GM19397 (cell line): ENCODE results near the gene RGS6.
"Not testable (repeated sequence)": the region's sequence is repeated elsewhere in the genome, so short reads cannot be mapped to it uniquely, and the experiment has no call there.

Experiments
- ATAC-seq: cut with Tn5 transposase; IDR thresholded peaks from one replicate; pipeline ENCODE4 v1.9.1; 2021; ENCODE audit warnings: mild to moderate bottlenecking, moderate library complexity; ENCODE audit not compliant: unreplicated experiment

Gene RGS6

GRCh38 chr14:71932229-71932981 is at the start of gene RGS6:
TSS of gene RGS6 (plus strand) at chr14:71932429.
- ATAC-seq: no peak

DNA sequence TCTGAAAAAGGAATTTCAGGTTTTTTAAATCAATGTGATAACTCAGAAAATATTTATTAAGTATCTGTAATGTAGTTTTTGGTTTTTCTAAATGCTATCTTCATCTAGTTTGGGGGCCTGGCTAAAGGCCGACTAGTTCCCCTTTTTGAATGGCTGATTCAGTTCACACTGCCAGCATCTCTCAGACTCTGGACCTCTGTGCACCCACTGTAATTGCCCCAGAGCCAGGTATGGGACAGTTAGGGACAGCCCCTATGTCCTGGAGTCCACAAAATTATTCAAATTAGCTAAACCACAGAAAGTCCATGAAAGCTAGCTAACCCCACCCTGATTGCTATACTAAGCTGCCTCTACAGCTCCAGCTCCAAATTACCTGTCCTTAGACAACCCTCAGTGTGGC is 49.1 kb upstream of the RGS6 start:
- no peak for ATAC-seq

DNA sequence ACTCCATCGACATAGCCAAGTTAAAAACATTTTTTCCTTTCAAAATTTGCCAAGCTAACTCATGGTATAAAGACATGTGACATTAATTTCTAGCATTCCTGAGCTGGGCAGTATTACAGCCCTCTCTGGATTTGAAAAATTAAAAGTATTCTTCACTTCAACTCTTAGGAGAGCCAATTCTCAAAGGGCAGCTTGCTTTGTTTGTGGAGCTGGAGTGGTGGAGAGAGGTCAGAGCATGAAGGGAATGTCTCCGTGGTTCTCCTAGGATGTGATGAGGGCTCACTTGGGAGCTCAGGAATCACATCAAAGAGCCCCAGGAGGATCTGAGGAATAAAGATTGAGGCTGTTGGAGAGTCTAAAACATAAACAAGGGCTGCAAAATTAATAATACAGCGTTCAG is 46.9 kb upstream of the RGS6 start:
- ATAC-seq: no peak

GRCh38 chr14:71887802-71888201 is 44.4 kb upstream of the RGS6 start:
- ATAC-seq: not testable (repeated sequence)

- no peak for ATAC-seq
Measured at GRCh38 chr14:71890541-71890940, 41.7 kb upstream of the RGS6 start.

GRCh38 chr14:71891185-71891584 is 41.0 kb upstream of the RGS6 start:
- ATAC-seq: no peak

GRCh38 chr14:71891970-71892369 is 40.3 kb upstream of the RGS6 start:
- ATAC-seq: no peak

DNA sequence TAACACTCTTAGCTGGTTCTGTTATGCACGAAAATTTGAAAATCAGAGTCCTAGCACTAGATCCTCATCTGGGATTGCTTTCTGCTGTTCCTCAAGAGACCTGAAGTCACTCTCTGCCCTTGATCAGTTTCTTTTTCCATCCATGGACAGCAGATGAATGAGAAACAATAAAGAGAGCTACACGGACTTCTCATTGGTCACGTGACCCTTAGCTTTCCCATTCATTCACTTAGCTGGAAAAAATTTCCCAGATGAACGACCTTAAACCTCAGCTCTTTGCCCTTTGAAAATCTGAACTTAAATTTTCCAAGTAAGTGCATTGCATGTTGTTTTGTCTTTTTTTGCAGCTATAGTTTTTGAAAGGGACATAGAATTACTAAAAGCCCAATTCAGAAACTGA is 27.2 kb upstream of the RGS6 start:
- ATAC-seq: no peak

DNA sequence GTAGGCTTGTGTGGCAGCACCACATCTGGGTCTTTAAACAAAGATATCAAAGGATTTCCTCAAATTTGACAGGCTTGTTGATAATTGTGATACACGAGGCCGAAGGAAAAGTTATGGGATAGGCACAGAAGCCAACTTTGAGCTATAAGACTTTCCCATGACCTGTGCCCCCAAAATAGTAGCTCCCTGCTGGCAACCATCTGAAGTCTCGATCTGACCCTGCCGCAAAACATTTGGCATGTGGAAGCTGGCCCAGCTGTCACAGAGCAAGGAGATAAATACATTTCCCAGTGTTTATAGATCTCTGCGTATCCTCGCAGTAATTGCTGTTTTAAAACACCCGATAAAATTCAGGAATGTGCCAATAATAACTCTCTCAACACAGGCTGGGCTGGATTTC is 26.4 kb upstream of the RGS6 start:
- ATAC-seq: no peak

GRCh38 chr14:71907793-71908515 is 24.3 kb upstream of the RGS6 start:
- ATAC-seq: no peak

DNA sequence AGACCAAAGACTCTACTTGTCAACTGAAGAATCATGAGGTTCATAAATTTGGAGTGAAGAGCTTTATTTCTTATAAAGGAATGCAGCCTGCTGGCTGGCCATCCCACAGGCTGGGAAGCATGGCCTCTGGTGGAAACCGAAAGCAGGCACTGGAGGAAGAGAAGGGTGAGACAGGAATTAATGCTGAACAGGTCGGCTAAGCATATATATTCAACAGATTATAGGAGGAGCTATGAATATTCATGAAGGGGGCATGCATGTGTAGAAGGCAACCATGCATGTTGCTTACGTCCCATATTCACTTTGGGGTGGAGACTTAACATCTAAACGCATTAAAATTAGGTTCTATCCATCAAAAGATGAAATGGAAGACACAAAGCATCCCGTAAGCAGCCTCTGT is 20.6 kb upstream of the RGS6 start:
- ATAC-seq: no peak

DNA sequence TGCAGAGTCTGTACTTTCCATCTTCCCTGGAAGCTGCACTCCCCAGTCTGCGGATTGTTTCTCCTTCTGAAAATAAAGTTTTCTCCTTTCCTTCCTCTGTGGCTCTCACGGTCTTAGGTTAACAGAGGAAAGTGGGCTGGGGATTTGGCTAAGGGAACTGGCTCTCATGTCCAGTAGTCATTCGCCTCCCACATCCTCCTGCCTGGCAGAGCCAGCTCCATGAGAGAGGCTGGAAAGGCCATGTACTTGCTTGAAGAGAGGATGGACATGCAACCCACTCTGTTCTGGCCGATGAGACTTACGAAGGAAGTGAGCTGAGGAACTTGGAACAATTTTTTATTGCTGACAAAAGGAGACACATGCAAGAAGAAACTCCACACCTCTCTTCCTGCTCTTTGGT is 18.9 kb upstream of the RGS6 start:
- ATAC-seq: no peak

- ATAC-seq: no peak
Measured at GRCh38 chr14:71918955-71919354, 13.3 kb upstream of the RGS6 start.

- no peak for ATAC-seq
Measured at GRCh38 chr14:71923513-71923912, 8.7 kb upstream of the RGS6 start.

DNA sequence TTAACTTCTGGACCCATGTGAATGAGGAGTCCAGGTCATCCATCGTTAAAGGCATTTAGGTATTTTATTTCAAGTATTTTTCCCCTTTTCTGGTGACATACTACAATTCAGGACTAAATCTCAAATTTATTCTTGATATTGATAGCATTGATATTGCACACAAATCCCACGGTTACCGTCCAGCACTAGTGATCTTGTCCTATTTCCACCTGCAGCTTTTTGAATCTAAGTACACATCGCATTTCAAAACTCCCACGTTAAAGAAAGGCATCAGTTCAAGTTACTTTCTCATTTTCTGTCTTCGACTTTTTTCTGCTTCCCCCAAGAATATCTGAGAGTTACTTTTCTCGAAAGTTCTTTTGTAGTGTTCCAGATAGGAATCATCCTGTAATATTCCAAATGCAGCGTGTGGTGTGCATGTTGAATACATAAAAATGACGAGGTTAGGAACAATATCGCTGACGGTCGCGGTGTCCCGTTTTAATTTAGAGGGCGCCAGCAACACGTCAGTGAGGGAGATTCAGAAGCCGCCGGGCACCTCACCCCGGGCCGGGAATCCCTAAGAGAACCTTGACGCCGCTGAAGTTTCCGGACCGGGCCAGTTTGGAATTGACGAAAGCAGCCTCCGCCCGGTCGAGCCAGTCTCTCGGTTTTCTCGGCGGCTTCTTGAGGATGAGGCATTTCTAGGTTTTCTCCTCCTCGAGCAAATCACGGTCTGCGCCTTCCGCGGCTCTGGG is 569 bp upstream of the RGS6 start:
- ATAC-seq: no peak

DNA sequence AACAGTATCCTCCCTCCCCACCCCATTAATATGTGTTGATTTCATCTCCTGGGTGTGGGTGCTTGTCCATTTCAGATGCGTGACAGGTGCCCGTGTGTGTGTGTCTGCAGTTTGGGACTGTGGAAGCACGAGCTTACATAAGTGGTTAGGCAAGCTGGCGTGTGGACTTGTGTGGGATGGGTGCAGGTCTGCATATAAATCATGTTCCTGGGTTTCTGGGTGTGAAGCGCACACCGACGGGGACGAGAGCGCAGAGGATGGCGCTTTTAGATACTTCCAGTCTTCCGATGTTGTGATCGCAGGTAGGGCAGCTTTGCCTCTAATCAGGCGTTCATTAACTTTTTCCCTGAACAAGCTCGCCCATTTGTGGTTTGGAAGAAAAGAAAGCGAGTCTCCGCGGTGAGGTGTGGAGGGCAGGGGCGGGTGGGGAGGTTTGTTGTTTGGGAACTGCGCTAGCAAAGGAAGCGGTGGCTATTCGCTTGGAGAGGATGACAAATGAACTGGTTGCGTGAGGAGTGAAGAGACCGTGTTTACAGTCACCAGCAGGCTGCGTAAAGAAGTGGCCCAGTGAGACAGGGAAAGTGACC is 865 bp downstream of the RGS6 start:
- no peak for ATAC-seq

GRCh38 chr14:71938273-71938672 is 6.0 kb downstream of the RGS6 start:
- not testable (repeated sequence) for ATAC-seq

DNA sequence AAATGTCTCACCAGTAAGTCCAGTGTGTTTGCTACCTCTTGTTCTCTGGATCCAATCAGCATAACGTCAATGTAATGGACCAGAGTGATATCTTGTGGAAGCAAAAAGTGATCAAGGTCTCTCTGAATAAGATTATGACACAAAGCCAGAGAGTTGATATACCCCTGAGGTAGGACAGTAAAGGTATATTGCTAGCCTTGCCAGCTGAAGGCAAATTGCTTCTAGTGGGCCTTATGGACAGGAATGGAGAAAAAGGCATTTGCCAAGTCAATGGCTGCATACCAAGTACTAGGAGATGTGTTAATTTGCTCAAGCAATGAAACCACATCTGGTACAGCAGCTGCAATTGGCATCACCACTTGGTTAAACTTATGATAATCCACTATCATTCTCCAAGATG is 7.1 kb downstream of the RGS6 start:
- not testable (repeated sequence) for ATAC-seq

DNA sequence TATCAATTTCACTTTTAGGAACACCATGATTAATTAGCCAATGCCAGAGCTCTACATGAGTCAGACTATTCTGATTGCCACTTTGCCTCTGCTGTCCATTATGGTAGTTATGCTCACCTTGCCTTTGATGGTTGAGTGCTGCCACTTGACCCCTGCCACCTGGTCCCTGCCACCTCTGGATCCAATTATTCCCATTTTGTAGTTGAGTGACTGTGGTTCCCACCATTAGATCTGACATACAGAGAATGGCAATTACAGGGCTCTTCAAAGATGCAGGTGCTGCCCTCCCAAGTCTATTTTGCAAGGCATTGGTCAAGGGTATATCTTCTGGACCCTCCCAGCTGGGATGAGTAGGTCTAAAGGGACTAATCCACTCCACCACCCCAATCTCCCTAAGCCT is 8.3 kb downstream of the RGS6 start:
- not testable (repeated sequence) for ATAC-seq

DNA sequence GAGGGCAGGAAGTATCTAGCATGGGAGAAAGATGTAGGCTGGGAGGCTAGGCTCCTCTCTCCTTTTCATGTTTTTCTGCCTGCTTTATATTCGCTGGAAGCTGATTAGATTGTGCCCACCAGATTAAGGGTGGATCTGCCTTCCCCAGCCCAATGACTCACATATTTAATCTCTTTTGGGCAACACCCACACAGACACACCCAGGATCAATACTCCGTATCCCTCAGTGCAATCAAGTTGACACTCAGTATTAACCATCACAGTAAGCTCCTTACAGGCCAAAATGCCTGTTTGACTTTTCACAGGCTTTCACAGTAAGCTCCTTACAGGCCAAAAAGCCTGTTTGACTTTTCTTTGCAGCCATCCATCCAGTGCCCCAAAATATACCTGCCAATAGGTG is 9.4 kb downstream of the RGS6 start:
- ATAC-seq: not testable (repeated sequence)

DNA sequence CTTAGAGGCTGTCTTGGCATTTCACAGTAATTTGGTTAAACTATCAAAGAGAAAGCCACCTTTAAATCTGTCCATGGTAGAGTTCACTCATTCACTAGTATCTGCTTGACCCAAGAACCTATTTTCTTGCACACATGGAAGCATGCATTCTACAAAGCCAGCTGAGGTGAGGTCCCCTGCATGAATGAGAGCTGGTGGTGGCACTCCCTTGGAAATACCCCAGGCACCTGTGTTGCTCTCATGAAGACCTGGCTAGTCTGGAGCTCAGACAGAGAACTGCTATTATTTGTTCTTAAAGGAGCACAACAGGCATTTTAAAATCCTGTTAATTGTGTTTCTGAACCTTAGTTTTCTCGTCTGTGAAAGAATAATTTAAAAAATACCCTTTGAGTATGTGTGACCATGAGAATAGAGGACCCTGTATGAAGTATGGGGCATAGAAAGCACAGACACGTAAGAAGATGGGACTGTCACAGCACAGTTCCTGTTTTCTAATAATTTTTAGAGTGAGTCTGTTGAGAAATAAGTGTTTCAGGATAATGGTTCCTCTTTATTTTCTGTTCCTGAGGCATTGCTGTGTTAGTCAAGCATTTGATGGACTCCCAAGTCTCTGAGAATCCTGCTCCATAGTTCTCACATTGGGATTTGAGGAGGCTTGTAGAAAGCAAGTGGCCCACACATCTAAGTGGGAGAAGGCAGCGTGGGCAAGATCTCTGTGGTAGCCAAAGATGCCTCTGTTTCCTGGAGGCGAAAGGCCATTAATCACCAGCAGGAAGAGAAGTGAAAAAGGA is 10.9 kb downstream of the RGS6 start:
- no peak for ATAC-seq
